DMS153 treated with DMSO at 0.1 percent for 48 hours (cell line): ENCODE results near the gene PLA2G6.

Source experiments
- DNase-seq: peaks from one replicate; lab custom pipeline; 2025; ENCODE audit not compliant: unreplicated experiment; lab: John Stamatoyannopoulos, UW

Gene PLA2G6

DNA sequence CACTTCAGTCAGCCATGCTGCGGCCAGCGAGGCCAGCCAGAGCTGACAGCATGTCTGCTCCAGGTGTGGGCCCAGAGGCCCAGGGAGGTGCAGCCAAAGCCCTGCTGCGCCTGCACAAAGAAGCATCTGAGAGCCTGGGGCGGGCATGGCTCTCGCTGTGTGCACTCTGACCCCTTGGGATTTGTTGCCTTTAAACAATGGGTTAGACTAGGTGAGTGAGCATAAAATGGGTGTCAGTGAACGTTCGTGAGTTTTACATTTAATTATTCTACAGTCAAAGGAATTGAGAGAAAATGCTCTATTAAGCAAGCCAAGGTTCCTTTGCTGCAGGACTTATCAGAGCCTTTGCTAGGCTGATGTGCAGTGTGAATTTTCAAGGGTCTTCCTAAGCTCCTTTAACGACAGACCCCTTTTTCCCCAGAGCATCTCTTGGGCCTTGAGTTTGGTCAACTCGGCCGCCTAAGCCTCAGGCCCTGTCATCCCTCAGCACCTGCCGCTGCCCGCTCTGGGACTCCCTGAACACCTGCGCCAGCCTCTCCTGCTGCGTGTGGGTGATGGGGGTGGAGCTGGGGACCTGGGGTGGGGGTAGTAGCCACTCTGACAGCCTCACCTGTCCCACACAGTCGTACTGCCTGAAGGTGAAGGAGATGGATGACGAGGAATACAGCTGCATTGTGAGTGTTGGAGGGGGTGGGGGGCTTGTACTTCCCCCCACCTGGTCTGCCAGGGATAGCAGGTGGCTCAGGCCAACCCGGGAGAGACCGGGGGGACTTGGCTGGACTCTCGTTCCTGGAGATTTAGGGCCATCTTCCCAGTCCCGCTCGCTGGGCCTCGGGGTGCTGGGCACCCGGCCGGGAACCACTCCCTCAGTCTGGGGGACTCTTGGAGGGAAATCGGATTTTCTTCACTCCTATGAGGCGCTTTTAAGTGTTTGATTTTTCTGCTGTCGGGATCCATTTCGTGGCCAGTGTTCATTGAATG is 108.2 kb downstream of the PLA2G6 start:
- no peak for DNase-seq

DNA sequence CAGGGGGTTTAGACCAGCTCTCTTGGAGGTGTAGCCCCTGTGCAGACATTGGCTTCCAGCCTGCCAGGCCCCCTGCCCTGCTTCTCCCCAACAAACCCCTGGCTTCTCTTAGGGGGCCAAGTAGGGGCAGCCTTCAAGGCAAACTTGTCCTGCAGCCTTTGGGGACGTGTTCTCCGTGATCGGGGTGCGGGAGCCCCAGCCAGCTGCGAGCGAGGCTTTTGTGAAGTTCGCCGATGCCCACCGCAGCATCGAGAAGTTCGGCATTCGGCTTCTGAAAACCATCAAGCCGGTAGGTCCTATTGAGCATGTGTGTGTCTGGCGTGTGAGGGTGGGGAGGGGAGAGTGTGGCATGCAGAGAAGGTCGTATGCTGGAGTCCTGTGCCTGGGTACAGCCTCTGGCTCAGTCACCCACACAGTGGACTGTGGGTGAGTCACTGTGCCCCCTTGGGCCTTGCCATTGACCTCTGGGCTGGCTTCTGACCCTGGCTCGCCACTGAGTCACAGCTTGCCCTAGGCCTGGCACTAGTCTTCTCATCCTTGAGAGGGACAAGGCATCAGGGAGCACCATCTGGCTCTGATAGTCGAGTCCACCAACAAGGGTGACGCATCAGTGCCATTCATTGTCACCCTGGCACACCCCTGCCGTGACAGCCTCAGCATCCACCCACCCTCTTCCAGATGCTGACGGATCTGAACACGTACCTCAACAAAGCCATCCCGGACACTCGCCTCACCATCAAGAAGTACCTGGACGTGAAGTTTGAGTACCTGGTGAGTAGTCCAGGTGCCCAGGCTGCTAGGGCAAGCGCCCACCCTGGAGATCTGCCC is 109.1 kb downstream of the PLA2G6 start:
- DNase-seq = no peak

DNA sequence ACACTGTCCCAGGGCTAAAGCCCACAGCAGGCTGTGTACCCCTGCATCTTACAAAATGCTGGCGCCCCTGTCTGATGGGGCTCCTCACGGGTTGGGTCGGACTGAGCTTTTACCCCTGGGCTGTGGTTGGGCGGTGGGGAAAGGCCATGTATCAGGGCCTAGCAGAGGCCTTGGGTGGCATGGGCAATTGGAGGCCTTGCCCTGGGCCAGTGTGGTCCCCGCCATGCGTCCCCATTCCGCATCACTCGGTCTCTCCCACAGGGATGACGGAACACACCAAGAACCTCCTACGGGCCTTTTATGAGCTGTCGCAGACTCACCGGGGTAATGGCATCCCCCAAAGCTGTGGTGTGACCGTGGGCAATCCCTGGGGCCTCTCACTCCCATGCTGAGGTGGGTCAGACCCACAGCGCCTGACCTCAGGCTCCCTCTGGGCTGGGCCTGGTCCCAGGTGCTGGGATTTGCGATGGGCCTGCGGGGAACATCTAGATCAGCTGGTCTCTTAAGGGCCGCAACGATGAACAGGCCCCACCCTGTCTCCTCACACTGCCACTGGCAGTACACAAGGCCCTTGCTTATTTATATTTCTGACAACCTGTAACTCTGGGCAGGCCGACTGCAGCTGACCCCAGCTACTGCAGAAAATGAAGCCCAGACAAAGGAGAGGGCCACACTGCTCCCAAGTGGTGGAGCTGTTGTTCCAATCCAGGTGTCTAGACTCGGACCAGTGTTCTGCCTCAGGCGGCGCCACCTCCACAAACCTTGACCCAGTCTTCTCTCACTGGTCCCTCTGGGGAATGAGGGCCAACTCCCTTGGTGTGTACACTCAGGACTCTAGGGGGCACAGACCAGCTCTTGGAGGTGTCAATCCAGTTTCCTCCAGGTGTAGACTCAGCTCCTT is 110.0 kb downstream of the PLA2G6 start:
- no peak for DNase-seq

DNA sequence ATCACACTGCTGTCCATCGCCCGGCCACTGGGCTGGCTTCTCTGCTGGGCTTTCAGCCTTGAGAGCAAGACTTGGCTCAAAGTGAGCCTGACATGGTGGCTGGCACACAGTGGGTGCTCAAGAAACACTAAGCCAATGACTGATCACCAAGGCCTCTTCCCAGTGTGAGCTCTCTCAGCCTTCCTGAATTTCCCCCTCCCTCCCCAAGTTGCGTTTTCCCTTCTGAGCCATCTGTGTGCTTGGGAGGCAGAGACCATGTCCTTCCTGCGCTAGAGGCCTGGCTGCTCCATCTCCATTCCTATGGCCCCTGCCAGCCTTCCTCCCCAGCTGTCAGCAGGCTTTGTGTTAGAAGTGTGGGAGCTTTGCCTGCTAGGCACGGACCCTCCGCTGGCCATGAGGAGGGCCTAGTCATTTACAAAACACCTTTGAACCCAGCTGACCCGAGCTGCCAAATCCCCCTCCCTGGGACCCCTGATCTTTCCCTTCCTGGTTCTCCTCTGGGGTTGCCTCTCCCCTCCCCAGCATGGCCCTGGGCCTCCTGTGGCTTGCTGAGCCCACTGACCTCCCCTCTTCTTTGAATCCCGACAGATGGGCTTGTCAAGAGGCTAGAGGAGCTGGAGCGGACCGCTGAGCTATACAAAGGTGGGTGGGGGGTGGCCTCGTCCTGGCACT is 111.2 kb downstream of the PLA2G6 start:
- DNase-seq = no peak

DNA sequence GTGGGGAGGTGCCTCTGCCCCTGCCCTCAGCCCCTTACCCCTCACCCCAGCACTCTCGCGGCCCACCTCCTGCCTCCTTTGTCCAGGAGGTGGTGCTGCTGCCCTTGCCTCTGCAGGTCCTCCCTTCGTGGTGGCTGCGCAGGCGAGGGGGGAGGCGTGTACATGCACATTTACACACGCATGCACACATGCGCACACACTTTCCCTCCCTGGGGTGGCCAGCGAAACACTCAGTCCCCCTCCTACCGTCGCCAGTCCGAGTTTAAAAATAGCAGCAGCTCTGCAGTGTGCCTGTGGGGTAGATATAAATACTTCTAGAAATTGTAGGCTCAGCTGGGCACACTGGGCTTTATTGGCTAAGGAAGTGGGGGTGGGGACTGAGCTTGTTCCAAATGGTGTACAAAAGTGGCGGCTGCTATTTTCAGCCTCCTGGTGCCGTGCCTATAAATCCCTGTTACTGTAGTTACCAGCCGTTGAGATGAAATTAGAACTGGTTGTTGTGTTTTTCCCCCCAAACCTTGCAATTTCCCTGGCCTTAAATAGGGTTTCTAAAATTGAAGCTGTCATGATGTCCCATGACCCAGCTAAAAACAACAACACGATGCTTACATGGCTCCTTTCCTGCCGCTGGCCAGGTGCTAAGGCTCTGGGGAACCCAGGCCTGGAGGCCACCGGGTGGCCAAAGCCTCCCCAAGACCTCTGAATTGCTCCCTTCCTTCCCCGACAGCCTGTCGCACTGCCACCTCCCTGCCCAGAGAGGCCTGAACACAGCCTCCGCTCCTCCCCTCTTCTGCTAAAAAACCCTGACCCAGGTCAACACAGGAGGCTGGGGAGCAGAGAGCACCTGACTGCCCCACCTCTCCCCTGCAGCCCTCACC is 112.0 kb downstream of the PLA2G6 start:
- DNase-seq = no peak

DNA sequence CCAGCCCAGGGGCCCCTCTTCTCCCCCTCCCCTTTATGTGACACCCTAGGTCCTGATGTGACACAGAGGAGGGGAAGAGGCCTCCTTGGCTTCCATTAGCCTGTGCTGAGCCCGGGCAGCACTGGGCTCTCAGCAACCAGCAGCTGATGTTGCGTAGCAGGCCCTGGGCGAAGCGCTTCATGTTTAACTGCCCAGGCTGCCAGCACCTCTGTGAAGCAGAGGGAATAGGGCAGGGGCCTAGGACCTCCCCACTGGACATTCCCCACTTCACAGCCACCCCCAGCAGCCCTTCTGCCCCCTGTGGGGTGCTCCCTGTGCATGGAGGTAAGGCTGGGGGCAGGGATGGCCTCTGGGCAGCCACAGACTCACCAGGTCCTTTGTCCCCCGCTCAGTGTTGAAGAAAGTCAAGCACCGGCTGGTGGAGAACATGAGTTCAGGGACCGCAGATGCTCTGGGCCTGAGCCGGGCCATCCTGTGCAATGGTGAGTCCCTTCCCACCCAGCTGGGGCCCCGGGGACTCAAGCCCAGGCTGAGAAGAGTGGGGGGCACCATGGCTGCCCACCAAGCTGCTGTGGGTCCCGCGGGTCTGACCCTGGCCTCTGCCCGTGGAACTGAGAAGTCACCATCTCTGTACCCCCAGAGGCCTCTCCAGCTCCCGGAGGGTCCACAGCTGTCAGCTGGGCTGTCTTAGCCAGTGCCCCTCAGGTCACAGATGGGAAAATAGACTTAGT is 112.8 kb downstream of the PLA2G6 start:
- no peak for DNase-seq

DNA sequence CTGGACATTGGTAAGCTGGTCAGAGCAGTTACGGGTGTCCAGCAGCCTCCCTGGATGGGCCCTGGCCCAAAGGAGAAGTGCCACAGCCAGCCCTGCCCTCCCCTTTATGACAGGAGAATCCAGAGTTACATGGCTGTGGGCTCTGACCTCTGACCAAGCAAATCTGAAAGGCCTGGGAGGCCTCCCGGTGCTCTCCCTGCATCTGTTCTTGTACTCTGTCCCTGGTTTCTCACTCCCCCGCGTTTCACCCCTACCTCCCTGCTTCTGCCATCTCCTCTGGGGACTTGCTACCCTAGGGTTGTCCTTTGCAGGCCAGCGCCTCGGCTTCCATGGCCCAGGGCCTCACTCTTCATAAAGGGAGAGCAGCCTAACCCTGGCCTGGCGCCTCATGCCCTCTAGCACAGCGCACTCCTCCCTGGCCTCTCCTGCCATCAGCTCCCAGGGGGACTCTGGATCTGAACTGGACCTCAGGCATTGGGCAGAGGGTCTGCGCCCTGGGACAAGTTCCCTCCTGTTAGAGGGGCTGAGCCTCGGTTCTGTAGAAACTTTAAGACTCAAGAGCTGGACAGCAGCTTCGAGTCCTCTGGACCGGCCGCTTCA is 113.8 kb downstream of the PLA2G6 start:
- no peak for DNase-seq

DNA sequence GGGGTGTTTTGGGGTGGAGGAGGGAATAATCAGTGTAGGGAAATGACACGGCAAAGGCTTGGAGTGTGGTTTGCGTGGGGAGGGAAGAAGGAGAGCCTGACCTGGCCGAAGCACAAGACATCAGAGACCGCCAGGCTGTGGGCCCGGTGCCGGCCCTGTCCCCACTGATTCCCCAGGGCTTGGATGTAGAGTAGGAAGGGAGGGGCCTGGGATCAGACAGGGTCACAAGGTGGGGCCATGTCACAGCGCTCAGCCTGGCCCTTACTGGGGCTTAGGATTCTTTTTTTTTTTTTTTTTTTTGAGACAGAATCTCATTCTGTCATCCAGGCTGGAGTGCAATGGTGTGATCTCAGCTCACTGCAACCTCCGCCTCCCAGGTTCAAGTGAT is 114.6 kb downstream of the PLA2G6 start:
- no peak for DNase-seq

DNA sequence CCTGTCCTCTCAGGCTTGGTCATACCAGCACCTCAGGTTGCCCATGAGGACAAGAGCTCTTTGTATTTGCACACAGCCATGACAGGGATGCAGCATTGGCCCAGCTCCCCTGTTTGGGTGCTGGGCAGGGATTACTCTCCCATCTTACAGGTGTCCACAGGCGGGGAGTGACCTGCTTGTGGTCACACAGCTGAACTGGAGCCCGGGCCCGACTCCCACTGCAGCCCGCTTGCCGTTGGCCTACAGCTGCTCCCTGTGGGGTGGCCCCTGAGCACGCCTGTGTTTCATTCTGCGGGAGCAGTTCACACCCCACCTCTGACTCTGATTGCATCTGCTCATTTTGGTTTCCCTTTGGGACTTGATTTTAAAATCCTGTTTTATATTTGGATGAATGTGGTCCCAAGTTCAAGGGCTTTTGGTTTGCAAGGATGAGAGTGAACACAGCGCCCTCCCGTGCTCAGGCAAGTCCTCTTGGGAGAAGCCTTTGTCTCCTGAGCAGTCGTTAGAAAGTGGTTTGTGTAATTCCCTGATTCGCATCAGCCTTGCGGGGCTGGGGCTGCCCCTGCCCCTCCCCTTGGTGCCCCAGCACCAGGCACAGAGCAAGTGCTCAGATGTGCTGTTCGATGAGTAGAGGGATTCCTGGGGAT is 115.1 kb downstream of the PLA2G6 start:
- no peak for DNase-seq

DNA sequence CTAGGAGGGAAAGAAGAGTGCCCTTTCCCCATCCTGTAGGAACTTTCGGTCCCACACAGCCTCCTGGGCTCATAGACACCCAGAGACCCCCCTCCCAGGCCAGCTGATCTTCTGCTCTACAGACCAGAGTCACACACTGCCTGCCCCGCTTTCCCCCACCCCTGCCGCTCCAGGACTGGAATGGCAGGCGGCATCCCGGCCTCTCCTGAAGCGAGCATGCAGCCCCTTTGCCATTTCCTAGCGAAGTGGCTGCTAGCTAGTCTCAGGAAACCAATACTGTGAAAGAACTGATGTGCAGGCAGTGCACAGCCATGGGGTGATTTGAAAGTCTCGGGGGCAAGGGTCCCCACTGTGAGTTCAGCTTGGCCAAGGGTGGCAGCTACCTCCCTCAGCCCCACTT is 116.1 kb downstream of the PLA2G6 start:
- no peak for DNase-seq

DNA sequence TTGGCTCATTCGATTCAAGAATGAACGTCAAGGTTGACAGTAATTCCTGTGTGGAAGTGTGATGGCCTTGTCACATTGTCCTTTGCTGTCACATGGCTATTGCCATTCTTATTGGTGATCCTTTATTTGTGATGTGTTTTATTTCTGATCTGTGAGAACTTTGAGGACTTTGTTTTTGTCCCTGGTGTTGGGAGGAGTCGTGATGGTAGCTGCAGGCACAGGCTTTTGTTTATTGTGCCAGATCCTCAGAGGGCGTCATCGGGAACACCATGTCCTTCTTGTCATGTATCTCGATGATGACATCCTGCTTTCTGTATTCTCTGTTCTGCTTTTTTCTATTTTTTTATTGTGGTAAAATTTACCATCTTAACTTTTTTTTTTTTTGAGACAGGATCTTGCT is 118.8 kb downstream of the PLA2G6 start:
- DNase-seq = no peak
